IPS-18a (cell line): Measurements from ENCODE around the gene GPRC5D.

ENCODE experiments used
- H3K27ac ChIP-seq: one replicate; pipeline ENCODE4 v1.5.1; 2013; ENCODE audit warnings: low read length
- H3K27me3 ChIP-seq: one replicate; pipeline ENCODE4 v1.6.1; 2013; ENCODE audit warnings: mild to moderate bottlenecking, low read length; ENCODE audit not compliant: control insufficient read depth, insufficient read depth
- H3K36me3 ChIP-seq: one replicate; pipeline ENCODE4 v1.6.1; 2013; ENCODE audit warnings: low read depth, low read length; ENCODE audit not compliant: control insufficient read depth
- H3K4me1 ChIP-seq: one replicate; pipeline ENCODE4 v1.6.1; 2013; ENCODE audit warnings: low read depth, low read length; ENCODE audit not compliant: control insufficient read depth
- H3K4me3 ChIP-seq: one replicate; pipeline ENCODE4 v1.5.1; 2013; ENCODE audit warnings: low read length
- H3K9ac ChIP-seq: one replicate; pipeline ENCODE4 v1.6.1; 2013; ENCODE audit warnings: mild to moderate bottlenecking, low read length, moderate library complexity
- H3K9me3 ChIP-seq: one replicate; pipeline ENCODE4 v1.6.1; 2013; ENCODE audit warnings: low read depth, low read length; ENCODE audit not compliant: control insufficient read depth

Gene GPRC5D

DNA sequence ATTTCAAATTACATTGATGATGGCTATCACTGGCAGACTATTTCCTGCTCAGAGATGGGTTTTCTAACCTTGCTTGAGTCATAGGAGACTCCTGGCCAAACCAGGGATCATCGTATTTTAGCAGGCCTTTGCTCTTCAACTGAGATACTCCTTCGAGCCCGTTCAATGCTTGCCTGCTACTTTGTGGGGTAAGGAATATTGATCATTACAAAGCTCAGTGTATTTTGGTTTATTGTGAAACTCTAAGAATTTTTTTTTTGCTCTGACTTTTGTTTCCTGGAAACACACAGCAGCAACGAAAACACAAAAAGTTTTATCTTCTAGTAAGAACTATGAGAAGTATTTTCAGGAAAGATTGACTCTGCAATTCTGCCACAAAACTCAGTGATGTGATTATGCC lies 4.1 kb downstream of the GPRC5D start:
- no peak overlapping the region for H3K9ac ChIP-seq
- no peaks in the 10 kb centered on the region for H3K36me3 ChIP-seq
- no peaks in the 10 kb centered on the region for H3K9me3 ChIP-seq
- H3K4me1 ChIP-seq = no peaks in the 10 kb centered on the region
- no peak overlapping the region for H3K27ac ChIP-seq
- H3K4me3 ChIP-seq = no peak overlapping the region
- H3K27me3 ChIP-seq = no peaks in the 10 kb centered on the region

DNA sequence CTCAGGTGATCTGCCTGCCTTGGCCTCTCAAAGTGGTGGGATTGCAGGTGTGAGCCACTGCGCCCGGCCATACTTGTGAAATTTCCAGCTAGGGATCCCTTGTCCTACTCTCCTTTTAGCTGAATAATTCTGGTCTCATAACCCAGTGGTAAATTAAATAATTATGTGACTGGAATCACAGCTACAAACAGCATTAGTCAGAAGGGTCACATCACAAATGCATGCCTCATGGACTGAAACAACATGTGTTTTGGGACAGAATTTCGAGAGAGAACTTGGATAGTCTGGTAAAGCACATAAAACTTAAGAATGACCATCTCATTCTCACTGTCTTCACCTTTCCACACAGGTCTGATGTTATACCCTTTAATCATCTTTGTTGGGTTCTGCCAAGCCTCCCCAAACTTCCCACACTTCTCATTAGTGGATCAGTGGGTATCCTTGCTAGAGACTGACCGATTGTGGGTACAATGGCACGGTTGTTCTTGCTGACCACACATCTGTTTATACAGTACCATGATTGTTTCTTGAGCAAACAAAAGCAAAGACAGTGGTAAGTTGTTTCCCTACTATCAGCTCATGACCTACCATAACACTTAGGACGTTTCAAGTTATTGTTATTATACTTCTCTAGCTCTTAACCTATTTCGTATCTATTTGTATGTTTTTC lies 5.1 kb downstream of the GPRC5D start:
- Histone ChIP-seq H3K4me3 (no peak overlapping the region), H3K27ac (no peak overlapping the region), H3K9me3 (no peaks in the 10 kb centered on the region), H3K4me1 (no peaks in the 10 kb centered on the region), H3K9ac (no peak overlapping the region), H3K27me3 (no peaks in the 10 kb centered on the region), H3K36me3 (no peaks in the 10 kb centered on the region)

DNA sequence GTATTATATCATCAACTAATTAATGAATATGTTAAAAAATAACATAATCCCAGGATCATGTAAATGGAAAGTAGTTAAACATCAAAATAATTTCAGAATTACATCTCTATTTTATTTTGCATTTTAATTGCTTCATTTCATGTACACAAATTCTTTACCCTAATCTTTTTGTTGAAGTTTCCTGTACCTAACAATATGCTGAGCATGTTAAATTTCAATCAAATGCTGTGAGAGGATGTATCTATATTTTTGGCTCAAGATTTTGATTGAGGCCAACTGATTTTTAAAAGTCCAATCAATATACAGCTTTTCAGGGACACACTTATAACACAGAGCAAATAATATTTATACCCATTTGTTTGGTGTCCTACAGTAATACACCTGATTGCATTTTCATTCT lies 6.4 kb downstream of the GPRC5D start:
- Histone ChIP-seq H3K9me3 (no peaks in the 10 kb centered on the region), H3K36me3 (no peaks in the 10 kb centered on the region), H3K27me3 (no peaks in the 10 kb centered on the region), H3K9ac (no peak overlapping the region), H3K4me3 (no peak overlapping the region), H3K4me1 (no peaks in the 10 kb centered on the region), H3K27ac (no peak overlapping the region)

DNA sequence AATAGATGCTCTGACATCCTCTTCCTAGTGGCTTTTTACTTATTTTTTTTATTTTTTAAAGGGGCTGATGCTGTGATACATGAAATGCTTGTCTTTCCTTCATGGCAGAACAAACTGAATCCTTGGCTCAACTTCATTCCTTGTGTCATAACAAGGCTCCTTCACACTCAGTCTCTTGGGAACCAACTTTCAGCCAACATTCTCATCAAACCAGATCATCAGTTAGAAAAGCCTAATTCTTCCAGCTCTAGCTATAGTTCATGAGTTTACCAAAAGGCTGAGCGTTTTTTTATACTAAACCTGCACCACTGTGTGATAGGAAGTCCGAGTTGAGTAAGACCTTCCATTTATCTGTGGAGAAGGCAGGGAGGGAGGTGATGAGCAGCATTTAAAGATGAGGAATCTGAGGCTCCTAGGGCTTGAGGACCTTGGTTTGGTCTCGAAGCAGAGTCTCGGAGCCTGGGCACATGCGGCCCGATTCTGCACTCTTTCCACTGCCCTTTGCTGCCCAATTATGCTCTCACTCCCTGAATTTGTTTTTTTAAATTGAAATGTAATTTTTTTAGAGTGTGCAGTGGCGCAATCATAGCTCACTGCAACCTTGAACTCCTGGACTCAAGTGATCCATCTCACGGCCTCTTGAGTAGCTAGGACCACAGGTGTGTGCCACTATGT lies 8.2 kb downstream of the GPRC5D start:
- Histone ChIP-seq H3K36me3 (no peaks in the 10 kb centered on the region), H3K27me3 (no peaks in the 10 kb centered on the region), H3K9ac (no peak overlapping the region), H3K4me1 (no peaks in the 10 kb centered on the region), H3K4me3 (no peak overlapping the region), H3K27ac (no peak overlapping the region), H3K9me3 (no peaks in the 10 kb centered on the region)

DNA sequence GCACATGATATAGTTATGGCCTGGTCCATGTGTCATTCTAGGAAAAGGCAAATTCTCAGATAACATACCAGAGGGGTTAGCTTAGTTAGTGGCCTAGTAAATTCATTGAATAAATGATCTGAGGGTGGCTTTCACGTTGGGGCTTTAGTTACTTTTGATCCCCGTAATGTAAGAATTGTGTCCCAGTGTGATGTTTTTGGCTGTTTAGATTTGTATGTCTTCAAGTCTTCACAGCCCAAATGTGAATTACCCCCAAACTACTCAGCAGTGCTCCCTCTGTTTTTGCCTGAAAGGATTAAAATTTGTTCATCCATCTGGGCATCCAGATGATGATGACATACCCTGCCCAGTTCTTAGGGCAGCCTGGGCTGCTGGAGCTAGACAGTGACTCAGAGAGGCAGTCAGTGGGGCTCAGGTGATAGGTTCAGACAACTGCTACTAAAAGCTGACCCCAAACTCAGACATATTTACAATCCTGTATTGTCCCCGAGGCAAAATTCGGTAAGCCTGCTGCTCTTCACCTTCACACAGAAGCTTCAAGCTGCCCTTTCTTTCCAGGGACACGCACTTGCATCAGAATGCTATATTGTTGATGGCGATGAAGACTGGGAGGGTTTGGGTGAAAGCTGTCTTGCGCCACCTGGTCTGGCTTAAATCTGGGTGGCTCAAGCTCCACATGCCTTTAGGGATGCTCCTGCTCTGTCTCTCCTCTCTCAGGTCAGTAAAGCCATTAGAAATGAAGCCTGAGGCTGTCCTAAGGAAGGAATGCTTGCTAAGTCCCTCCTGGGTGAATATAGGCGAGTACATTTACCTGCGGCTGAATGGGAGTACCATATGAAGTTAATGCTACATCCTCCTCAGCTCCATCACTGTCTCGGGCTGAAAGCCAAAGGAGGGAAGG lies 10.3 kb downstream of the GPRC5D start:
- Histone ChIP-seq H3K27ac (no peak overlapping the region), H3K27me3 (no peaks in the 10 kb centered on the region)

DNA sequence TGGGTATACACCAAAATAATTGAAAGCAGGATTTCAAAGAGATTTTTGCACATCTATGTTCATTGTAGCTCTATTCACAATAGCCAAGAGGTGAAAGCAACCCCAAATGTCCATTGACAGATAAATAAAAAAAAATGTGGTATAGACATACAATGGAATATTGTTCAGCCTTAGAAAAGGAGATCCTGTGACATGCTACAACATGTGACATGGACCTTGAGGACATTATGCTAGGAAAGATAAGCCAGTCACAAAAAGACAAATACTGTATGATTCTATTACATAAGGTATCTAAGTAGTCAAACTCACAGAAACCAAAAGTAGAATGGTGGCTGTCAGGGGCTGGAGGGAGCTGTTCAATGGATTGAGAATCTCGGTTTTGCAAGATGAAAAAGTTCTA lies 12.1 kb downstream of the GPRC5D start:
- H3K4me1 ChIP-seq = no peaks in the 10 kb centered on the region
- H3K4me3 ChIP-seq = no peak overlapping the region
- no peaks in the 10 kb centered on the region for H3K27me3 ChIP-seq
- no peaks in the 10 kb centered on the region for H3K9me3 ChIP-seq
- H3K27ac ChIP-seq = no peak overlapping the region
- no peaks in the 10 kb centered on the region for H3K36me3 ChIP-seq
- no peak overlapping the region for H3K9ac ChIP-seq

More for the DNA sequence above, 10.3 kb downstream of the GPRC5D start:
- H3K9ac ChIP-seq = no peak overlapping the region
- H3K9me3 ChIP-seq = no peaks in the 10 kb centered on the region
- H3K4me3 ChIP-seq = no peak overlapping the region
- no peaks in the 10 kb centered on the region for H3K4me1 ChIP-seq
- H3K36me3 ChIP-seq = no peaks in the 10 kb centered on the region

DNA sequence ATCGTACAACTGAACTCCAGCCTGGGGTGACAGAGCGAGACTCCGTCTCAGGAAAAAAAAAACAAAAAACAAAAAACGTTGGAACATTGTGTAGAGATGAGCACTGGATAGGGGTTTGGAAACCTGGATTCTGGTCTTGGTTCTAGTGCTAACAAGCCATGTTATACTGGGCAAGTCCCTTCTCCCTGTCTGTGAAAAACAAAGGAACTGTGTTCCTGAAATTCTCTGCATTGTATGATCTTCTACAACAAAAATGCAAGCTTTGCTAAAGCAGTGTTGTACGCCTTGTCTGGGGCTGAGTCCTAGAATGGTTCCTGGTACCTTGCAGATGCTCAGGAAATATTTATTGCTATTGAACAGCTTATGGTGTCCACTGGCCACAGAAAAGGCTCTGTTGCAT lies 13.4 kb downstream of the GPRC5D start:
- Histone ChIP-seq H3K27me3 (no peaks in the 10 kb centered on the region), H3K4me3 (no peak overlapping the region), H3K4me1 (no peaks in the 10 kb centered on the region), H3K9me3 (no peaks in the 10 kb centered on the region), H3K27ac (no peak overlapping the region), H3K9ac (no peak overlapping the region), H3K36me3 (no peaks in the 10 kb centered on the region)

DNA sequence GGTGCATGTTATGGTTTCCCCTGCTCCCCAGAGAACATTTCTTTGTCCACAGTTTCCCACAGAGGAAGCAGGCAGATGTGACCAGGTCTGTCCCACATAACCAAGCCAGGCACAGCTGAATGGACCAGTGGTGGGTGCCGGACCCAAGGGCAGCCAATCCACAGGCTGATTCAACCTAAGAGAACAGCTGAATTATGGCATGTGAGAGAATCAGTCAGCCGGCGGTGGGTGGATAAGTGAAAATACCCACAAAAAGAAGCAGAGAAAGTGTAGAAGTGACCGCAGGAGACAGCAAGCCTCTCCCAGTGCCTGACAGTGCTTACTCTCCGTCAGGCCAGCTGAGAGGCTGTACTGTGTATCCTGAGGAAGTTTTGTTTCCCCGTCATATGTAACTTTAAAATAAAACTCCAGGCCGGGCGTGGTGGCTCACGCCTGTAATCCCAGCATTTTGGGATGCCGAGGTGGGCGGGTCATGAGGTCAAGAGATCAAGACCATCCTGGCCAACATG lies 14.9 kb downstream of the GPRC5D start:
- Histone ChIP-seq H3K4me3 (no peak overlapping the region), H3K9ac (no peak overlapping the region), H3K27me3 (no peaks in the 10 kb centered on the region), H3K27ac (no peak overlapping the region), H3K9me3 (no peaks in the 10 kb centered on the region), H3K4me1 (no peaks in the 10 kb centered on the region), H3K36me3 (no peaks in the 10 kb centered on the region)

DNA sequence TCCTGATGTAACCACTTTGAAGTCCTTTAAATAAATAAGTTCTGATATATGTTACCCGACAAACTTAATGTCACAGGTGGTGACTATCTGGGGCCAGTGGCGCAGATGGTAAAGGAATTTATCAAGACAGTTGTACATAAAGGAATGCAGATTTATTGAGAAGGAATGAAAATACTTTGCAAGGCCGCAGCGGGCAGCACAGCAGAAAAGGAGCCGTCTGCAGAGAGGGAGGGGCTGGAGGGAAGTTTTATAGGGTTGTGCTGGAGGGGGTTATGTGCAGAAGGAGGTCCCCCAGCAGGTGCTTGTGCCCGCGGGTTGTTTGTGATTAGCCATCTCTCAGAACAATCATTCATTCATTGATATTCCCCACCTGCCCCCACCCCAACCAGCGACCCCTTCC lies 17.4 kb downstream of the GPRC5D start:
- no peak overlapping the region for H3K27ac ChIP-seq
- no peaks in the 10 kb centered on the region for H3K36me3 ChIP-seq
- H3K9me3 ChIP-seq = no peaks in the 10 kb centered on the region

DNA sequence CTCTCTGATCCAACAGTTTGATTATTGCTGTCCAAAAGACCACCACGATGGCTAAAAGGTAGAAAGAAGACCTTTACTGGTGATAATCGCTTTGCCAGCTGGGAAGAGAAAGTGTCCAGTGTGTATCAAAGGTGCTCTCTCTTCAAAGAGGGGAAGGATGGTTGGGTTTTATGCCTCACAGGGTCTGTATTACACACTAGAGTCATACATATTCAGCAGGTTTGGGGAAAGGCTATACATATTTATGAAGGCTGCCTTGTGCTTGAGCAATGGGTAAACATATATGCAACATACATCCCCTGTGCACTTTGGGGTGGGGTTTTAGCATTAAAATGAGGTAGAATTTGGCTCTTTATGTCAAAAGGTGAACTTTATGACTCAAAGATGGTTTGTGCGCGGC lies 18.2 kb downstream of the GPRC5D start:
- H3K4me1 ChIP-seq = no peaks in the 10 kb centered on the region
- H3K27ac ChIP-seq = no peak overlapping the region
- no peak overlapping the region for H3K9ac ChIP-seq
- no peaks in the 10 kb centered on the region for H3K36me3 ChIP-seq
- H3K27me3 ChIP-seq = no peaks in the 10 kb centered on the region
- no peaks in the 10 kb centered on the region for H3K9me3 ChIP-seq
- no peak overlapping the region for H3K4me3 ChIP-seq

More for the DNA sequence above, 17.4 kb downstream of the GPRC5D start:
- H3K4me3 ChIP-seq = no peak overlapping the region
- H3K4me1 ChIP-seq = no peaks in the 10 kb centered on the region
- H3K9ac ChIP-seq = no peak overlapping the region
- H3K27me3 ChIP-seq = no peaks in the 10 kb centered on the region

DNA sequence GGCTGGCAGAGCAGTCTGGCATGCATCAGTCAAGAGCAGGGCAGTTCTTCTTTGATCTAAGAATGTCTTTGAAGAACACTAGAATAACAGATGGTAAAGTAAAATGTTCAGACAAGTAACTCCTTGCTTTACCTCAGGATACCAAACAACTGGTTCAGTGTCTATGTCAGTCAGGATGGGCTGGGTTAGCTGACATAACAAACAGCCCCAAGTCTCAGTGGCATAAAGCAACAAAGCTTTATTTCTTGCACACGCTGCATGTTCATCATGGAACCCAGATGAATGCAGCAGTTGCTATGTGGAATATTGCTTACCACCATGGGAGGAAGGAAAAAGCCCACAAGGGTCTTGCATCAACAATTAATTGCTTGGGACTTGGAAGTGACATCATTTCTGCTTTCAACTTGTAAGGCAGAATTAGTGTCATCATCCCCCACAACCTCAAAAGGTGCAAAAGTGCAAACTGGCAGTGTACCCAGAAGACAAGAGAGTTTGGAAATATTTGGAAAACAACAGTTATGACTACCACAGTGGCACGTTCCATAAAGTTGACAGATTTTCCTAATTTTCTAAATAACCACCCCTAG lies 21.2 kb downstream of the GPRC5D start:
- no peaks in the 10 kb centered on the region for H3K27me3 ChIP-seq
- H3K9ac ChIP-seq = no peak overlapping the region
- no peaks in the 10 kb centered on the region for H3K9me3 ChIP-seq
- H3K27ac ChIP-seq = no peak overlapping the region
- no peaks in the 10 kb centered on the region for H3K4me1 ChIP-seq
- no peaks in the 10 kb centered on the region for H3K36me3 ChIP-seq
- H3K4me3 ChIP-seq = no peak overlapping the region
